ENCODE data around the gene DGKQ. TPM values are rescaled to one million over a fixed set of nuclear protein-coding genes. Genes with fewer than 3 reads are reported as not detected.

DGKQ gene
- total and polyA plus RNA-seq, 9 of the 15 experiments (the other 6 are each of a cell fraction or from before 2014, with no cell fraction given), result 0.17 to 22.0 (median 5.6) TPM

GRCh38 chr4:996030-996996 is 22.9 kb upstream of the DGKQ start (continued):
- TF ChIP-seq, protein P1, sequence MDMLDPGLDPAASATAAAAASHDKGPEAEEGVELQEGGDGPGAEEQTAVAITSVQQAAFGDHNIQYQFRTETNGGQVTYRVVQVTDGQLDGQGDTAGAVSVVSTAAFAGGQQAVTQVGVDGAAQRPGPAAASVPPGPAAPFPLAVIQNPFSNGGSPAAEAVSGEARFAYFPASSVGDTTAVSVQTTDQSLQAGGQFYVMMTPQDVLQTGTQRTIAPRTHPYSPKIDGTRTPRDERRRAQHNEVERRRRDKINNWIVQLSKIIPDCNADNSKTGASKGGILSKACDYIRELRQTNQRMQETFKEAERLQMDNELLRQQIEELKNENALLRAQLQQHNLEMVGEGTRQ (CRISPR knock-in tag; IDR thresholded peaks at IDR 0.05), result no peak
- TF ChIP-seq SUPT5H (IDR thresholded peaks at IDR 0.05), result peak; percentile 55; the same call in 1 of the 2 replicates
- TF ChIP-seq ZNF41 (CRISPR knock-in tag; conservative IDR thresholded peaks at IDR 0.05), result 0 out of 2 replicates have a peak, but pooled peaks have one; percentile 32
- TF ChIP-seq KLF10 (CRISPR knock-in tag; IDR thresholded peaks at IDR 0.05), result no peak
- 0 out of 2 replicates have a peak, but pooled peaks have one; percentile 18 for TF ChIP-seq TCF7L2 (IDR thresholded peaks at IDR 0.05; ENCODE audit: low read depth, low read length)
- no peak for TF ChIP-seq ZNF24 (IDR thresholded peaks at IDR 0.05)
- TF ChIP-seq ZNF436 (CRISPR knock-in tag; IDR thresholded peaks at IDR 0.05), result no peak
- no peak for TF ChIP-seq SETDB1 (IDR thresholded peaks at IDR 0.05; ENCODE audit: low read length)
- TF ChIP-seq ELF1 (tag; IDR thresholded peaks at IDR 0.05), result no peak
- TF ChIP-seq, protein P2, sequence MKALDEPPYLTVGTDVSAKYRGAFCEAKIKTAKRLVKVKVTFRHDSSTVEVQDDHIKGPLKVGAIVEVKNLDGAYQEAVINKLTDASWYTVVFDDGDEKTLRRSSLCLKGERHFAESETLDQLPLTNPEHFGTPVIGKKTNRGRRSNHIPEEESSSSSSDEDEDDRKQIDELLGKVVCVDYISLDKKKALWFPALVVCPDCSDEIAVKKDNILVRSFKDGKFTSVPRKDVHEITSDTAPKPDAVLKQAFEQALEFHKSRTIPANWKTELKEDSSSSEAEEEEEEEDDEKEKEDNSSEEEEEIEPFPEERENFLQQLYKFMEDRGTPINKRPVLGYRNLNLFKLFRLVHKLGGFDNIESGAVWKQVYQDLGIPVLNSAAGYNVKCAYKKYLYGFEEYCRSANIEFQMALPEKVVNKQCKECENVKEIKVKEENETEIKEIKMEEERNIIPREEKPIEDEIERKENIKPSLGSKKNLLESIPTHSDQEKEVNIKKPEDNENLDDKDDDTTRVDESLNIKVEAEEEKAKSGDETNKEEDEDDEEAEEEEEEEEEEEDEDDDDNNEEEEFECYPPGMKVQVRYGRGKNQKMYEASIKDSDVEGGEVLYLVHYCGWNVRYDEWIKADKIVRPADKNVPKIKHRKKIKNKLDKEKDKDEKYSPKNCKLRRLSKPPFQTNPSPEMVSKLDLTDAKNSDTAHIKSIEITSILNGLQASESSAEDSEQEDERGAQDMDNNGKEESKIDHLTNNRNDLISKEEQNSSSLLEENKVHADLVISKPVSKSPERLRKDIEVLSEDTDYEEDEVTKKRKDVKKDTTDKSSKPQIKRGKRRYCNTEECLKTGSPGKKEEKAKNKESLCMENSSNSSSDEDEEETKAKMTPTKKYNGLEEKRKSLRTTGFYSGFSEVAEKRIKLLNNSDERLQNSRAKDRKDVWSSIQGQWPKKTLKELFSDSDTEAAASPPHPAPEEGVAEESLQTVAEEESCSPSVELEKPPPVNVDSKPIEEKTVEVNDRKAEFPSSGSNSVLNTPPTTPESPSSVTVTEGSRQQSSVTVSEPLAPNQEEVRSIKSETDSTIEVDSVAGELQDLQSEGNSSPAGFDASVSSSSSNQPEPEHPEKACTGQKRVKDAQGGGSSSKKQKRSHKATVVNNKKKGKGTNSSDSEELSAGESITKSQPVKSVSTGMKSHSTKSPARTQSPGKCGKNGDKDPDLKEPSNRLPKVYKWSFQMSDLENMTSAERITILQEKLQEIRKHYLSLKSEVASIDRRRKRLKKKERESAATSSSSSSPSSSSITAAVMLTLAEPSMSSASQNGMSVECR (CRISPR knock-in tag; IDR thresholded peaks at IDR 0.05), result peak; percentile 29; the same call in 1 of the 2 replicates
- peak; percentile 48; the same call in 1 of the 2 replicates for TF ChIP-seq CBFA2T3 (IDR thresholded peaks at IDR 0.05)
- TF ChIP-seq HMGN3 (IDR thresholded peaks at IDR 0.05; ENCODE audit: borderline replicate concordance, extremely low read depth, insufficient read length, low read depth, low read length), result peak; percentile 80
- 0 out of 2 replicates have a peak, but pooled peaks have one; percentile 31 for TF ChIP-seq RHOXF2B (CRISPR knock-in tag; conservative IDR thresholded peaks at IDR 0.05)
- no peak for TF ChIP-seq ZNF282 (CRISPR knock-in tag; IDR thresholded peaks at IDR 0.05)
- TF ChIP-seq CTBP1 (IDR thresholded peaks at IDR 0.05; ENCODE audit: borderline replicate concordance), result no peak
- TF ChIP-seq RBFOX2 (IDR thresholded peaks at IDR 0.05; ENCODE audit: low read depth, low read length), result peak; percentile 58
- no peak for TF ChIP-seq ZNF175 (CRISPR knock-in tag; IDR thresholded peaks at IDR 0.05; ENCODE audit: low read depth)
- no peak for TF ChIP-seq RUNX1 (IDR thresholded peaks at IDR 0.05; ENCODE audit: low read depth)
- TF ChIP-seq NCOR1 (IDR thresholded peaks at IDR 0.05), result peak; percentile 39
- TF ChIP-seq, protein P3, sequence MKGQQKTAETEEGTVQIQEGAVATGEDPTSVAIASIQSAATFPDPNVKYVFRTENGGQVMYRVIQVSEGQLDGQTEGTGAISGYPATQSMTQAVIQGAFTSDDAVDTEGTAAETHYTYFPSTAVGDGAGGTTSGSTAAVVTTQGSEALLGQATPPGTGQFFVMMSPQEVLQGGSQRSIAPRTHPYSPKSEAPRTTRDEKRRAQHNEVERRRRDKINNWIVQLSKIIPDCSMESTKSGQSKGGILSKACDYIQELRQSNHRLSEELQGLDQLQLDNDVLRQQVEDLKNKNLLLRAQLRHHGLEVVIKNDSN (CRISPR knock-in tag; IDR thresholded peaks at IDR 0.05), result 0 out of 2 replicates have a peak, but pooled peaks have one; percentile 29
- TF ChIP-seq HMG20B (CRISPR knock-in tag; IDR thresholded peaks at IDR 0.05), result no peak
- 0 out of 2 replicates have a peak, but pooled peaks have one; percentile 71 for TF ChIP-seq ZBTB17 (CRISPR knock-in tag; IDR thresholded peaks at IDR 0.05)
- TF ChIP-seq SNRNP70 (optimal IDR thresholded peaks at IDR 0.05; ENCODE audit: low read depth, low read length), result no peak
- no peak for TF ChIP-seq TCFL5 (CRISPR knock-in tag; conservative IDR thresholded peaks at IDR 0.05)
- TF ChIP-seq ARID2 (IDR thresholded peaks at IDR 0.05), result no peak
